GM12878 (cell line): Measurements from ENCODE around the gene ZFP42. TPM values are rescaled to one million over a fixed set of nuclear protein-coding genes. Genes with fewer than 3 reads are reported as not detected.

Experiments used
- ATAC-seq: fragments of 200-7000 bp; cut with Tn5 transposase; 3 replicates; pipeline ENCODE4 v1.9.1; 2020; ENCODE audit warnings: mild to moderate bottlenecking, moderate library complexity
- BruUV-seq: library from RNA; stranded (reverse); fragments of 400-500 nt; replicated peaks from 2 replicates; lab custom pipeline; 2021; lab: Mats Ljungman, UMichigan
- CTCF ChIA-PET: fragments of 300-600 bp; sonication (Branson Sonifier 250); formaldehyde crosslinking; extraction: SDS; loops from one replicate; lab custom pipeline; 2021; ENCODE audit warnings: inconsistent platforms; lab: Yijun Ruan, JAX
- POLR2A ChIA-PET: fragments of 350-600 bp; formaldehyde crosslinking; extraction: SDS; loops from one replicate; lab custom pipeline; 2021; ENCODE audit warnings: inconsistent platforms; lab: Charles Lee
- RAD21 ChIA-PET: fragments of 300-600 bp; sonication (Branson Sonifier 250); formaldehyde crosslinking; loops from one replicate; lab custom pipeline; 2023; ENCODE audit warnings: antibody characterized with exemption; ENCODE audit not compliant: unreplicated experiment; lab: Charles Lee
- SMC1A ChIA-PET: fragments of 300-600 bp; sonication (Branson Sonifier 250); formaldehyde crosslinking; loops from one replicate; lab custom pipeline; 2023; ENCODE audit not compliant: unreplicated experiment, uncharacterized antibody; lab: Charles Lee
- DNase-seq: peaks from one replicate; pipeline ENCODE4 v3.0.0-alpha.2; 2011; ENCODE audit warnings: low read depth, low spot score
- FAIRE-seq: peaks from 3 replicates; lab custom pipeline; 2011; peaks lifted over from hg19 to GRCh38; lab: Jason Lieb, UNC
- H2AFZ ChIP-seq: 2 replicates; pipeline ENCODE4 v1.6.0; 2011; ENCODE audit warnings: low read depth, low read length, control low read depth; ENCODE audit not compliant: control insufficient read depth
- H3K27ac ChIP-seq: 2 replicates; pipeline ENCODE4 v1.5.1; 2011; ENCODE audit warnings: control low read depth; ENCODE audit not compliant: control insufficient read depth, insufficient read depth
- H3K27me3 ChIP-seq, 2 experiments: replicated peaks in 1 of 2; 2 replicates each; pipeline versions ENCODE4 v1.6.0 to v1.6.1; 2011; ENCODE audit warnings: low read length in 1 of 2; ENCODE audit not compliant: control insufficient read depth in 2 of 2, insufficient read depth in 2 of 2
- H3K36me3 ChIP-seq, 2 experiments: 2 replicates each; pipeline ENCODE4 v1.5.1; 2011; ENCODE audit warnings: low read length in 1 of 2; ENCODE audit not compliant: control insufficient read depth in 2 of 2, insufficient read depth in 2 of 2
- H3K4me1 ChIP-seq: 2 replicates; pipeline ENCODE4 v1.6.1; 2011; ENCODE audit warnings: mild to moderate bottlenecking, low read length, moderate library complexity, mixed read lengths; ENCODE audit not compliant: control insufficient read depth, insufficient read depth
- H3K4me2 ChIP-seq: 2 replicates; pipeline ENCODE4 v1.6.0; 2011; ENCODE audit warnings: control low read depth; ENCODE audit not compliant: control insufficient read depth, insufficient read depth
- H3K4me3 ChIP-seq: fragments of 200-600 bp; sonication (generic); 2 replicates; pipeline ENCODE4 v1.5.1; 2016
- H3K79me2 ChIP-seq: 2 replicates; pipeline ENCODE4 v1.6.0; 2011; ENCODE audit warnings: low read length; ENCODE audit not compliant: control insufficient read depth, insufficient read depth
- H3K9ac ChIP-seq: 2 replicates; pipeline ENCODE4 v1.8.0; 2011; ENCODE audit warnings: low read length, control low read depth, mixed read lengths; ENCODE audit not compliant: control insufficient read depth, insufficient read depth
- H3K9me3 ChIP-seq: replicated peaks from 3 replicates; pipeline ENCODE4 v1.5.1; 2011; ENCODE audit warnings: mild to moderate bottlenecking, low read length; ENCODE audit not compliant: control insufficient read depth, insufficient read depth
- H4K20me1 ChIP-seq: 2 replicates; pipeline ENCODE4 v1.6.0; 2011; ENCODE audit not compliant: control insufficient read depth, insufficient read depth
- CREM ChIP-seq: IDR thresholded peaks from 2 replicates; pipeline ENCODE4 v1.6.1; 2014; ENCODE audit warnings: antibody characterized with exemption, low read depth
- PML ChIP-seq: IDR thresholded peaks from 2 replicates; pipeline ENCODE4 v1.6.1; 2012; ENCODE audit warnings: low read length, inconsistent platforms
- RB1 ChIP-seq: fragments of 450-650 bp; formaldehyde crosslinking; IDR thresholded peaks from 2 replicates; pipeline ENCODE4 v1.6.1; 2017; ENCODE audit warnings: mild to moderate bottlenecking, borderline replicate concordance
- SP1 ChIP-seq: IDR thresholded peaks from one replicate; pipeline ENCODE4 v1.6.1; 2011; ENCODE audit warnings: low read depth, low read length
- TCF12 ChIP-seq: IDR thresholded peaks from 2 replicates; pipeline ENCODE4 v1.6.1; 2011; ENCODE audit warnings: low read depth, mild to moderate bottlenecking, low read length
- YY1 ChIP-seq: IDR thresholded peaks from 2 replicates; pipeline ENCODE4 v1.6.1; 2011; ENCODE audit warnings: low read depth, mild to moderate bottlenecking, low read length
- WGBS: methylation state at CpG from one replicate; pipeline ENCODE4 v1.1.6; 2016; ENCODE audit warnings: low lambda C conversion rate; ENCODE audit not compliant: insufficient replicate concordance, insufficient coverage; ENCODE audit errors: missing lambda C conversion rate; 5-methylcytosine and 5-hydroxymethylcytosine counted together
- in situ Hi-C: fragments of 300-500 bp; cut with MboI; formaldehyde crosslinking; loops from 9 replicates; pipeline ENCODE4 v1.14.3; 2018; ENCODE audit warnings: mixed read lengths
- intact Hi-C: fragments of 100-400 bp; cut with micrococcal nuclease; formaldehyde crosslinking; loops from one replicate; pipeline ENCODE4 v1.14.2; 2022; ENCODE audit not compliant: unreplicated experiment
- polyA plus RNA-seq, 11 experiments: library from polyadenylated mRNA; depleted of rRNA in 4 of 11; unstranded in 6 of 11; stranded (reverse) in 5 of 11; fragments of >200 nt; fragmentation: Nextera tagmentation in 4 of 11; fragmentation: Illumina TruSeq in 1 of 11; extraction: Ambion mirVana in 4 of 11; extraction: Trizol in 1 of 11; gene quantifications; 1 replicate in 1 of 11; 2 replicates in 10 of 11; pipeline versions ENCODE4 v1.2.1 to v1.2.3, GENCODE V29; 2011 to 2016; ENCODE audit warnings: inconsistent platforms in 2 of 11, missing spikeins in 2 of 11, low read depth in 1 of 11
- total RNA-seq, 4 experiments: library from RNA; depleted of rRNA in 3 of 4; stranded (reverse); fragments of >200 nt in 3 of 4; fragmentation: Illumina TruSeq in 1 of 4; extraction: Trizol in 1 of 4; gene quantifications; 2 replicates each; pipeline versions ENCODE4 v1.2.1 to v1.2.3, GENCODE V29; 2013 to 2021
- TF ChIP-seq, protein P1 (sequence below): IDR thresholded peaks from 2 replicates; pipeline ENCODE4 v1.6.1; 2012; ENCODE audit warnings: low read depth, low read length, improper control_type of control experiment
- TF ChIP-seq, protein P2 (sequence below): fragments of 450-650 bp; conservative IDR thresholded peaks from 2 replicates; pipeline ENCODE4 v1.6.1; 2017; ENCODE audit warnings: mild to moderate bottlenecking, moderate library complexity
- TF ChIP-seq, protein P3 (sequence below): IDR thresholded peaks from 2 replicates; pipeline ENCODE4 v1.6.1; 2012; ENCODE audit warnings: low read depth, low read length, improper control_type of control experiment

ZFP42 gene
- total and polyA plus RNA-seq, 10 of the 15 experiments (the other 5 are each of a cell fraction or from before 2014, with no cell fraction given): 0.13 TPM; not detected in 9

DNA sequence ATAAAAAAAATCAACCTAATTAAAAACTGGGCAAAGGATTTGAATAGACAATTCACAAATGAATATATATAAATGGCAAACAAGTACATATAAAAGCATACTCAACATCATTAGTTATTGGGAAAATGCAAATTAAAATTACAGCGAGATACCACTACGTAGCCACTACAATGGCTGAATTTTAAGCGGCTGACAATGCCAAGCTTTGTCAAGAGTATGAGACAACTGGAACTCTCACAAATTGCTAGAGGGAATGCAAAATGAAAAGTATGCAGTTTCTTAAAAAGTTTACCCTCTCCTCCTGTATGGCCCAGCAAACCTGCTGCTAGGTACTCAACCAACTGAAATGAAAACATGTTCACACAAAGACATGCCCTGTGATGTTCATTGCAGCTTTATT is 34.8 kb downstream of the ZFP42 start:
- H2AFZ ChIP-seq: no peak overlapping the region
- TF ChIP-seq, protein P1, sequence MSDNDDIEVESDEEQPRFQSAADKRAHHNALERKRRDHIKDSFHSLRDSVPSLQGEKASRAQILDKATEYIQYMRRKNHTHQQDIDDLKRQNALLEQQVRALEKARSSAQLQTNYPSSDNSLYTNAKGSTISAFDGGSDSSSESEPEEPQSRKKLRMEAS: no peak
- no peak for TF ChIP-seq YY1
- TF ChIP-seq RB1: no peak
- no peak for TF ChIP-seq PML
- TF ChIP-seq CREM: no peak
- no peak for TF ChIP-seq TCF12
- POLR2A ChIA-PET: no interaction called here
- BruUV-seq: no TSS peak
- H3K27ac ChIP-seq: no peak overlapping the region
- DNase-seq (no peak), FAIRE-seq (no peak), ATAC-seq (no peak)
- RAD21 ChIA-PET: no interaction called here
- CTCF ChIA-PET: no interaction called here
- no peaks in the 10 kb centered on the region for H3K79me2 ChIP-seq
- H3K27me3 ChIP-seq: no peaks in the 10 kb centered on the region
- H3K4me2 ChIP-seq: no peak overlapping the region
- no peaks in the 10 kb centered on the region; the same call in 2 of the 3 replicates for H3K9me3 ChIP-seq
- SMC1A ChIA-PET: no interaction called here
- intact Hi-C loops: no loop called here
- in situ Hi-C loops: no loop called here
- H3K36me3 ChIP-seq: no peaks in the 10 kb centered on the region
- H3K9ac ChIP-seq: no peak overlapping the region
- no peak overlapping the region for H3K4me3 ChIP-seq
- H4K20me1 ChIP-seq: no peaks in the 10 kb centered on the region
- 90% methylated on average over 3 of the region's 3 CpGs for WGBS
- no peaks in the 10 kb centered on the region for H3K4me1 ChIP-seq

DNA sequence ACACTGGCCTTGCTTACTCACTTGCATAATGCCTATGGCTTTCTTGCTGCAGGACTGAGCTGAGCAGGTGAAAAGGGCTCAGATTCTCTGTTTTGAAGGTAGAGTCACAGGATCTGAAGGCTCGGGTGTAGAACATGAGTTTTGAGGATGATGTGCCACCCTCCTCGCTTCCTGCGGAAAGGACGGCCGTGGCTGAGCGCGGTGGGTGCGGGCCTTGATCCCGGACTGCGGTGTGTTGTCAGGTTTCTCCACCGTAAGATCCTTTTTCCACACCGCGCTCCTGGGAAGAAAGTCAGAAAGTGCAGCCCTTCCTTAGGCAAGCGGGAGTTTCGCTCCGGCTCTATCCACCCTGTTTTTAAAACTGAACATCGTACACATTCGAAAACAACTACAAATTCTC is 36.2 kb downstream of the ZFP42 start:
- ChIA-PET RAD21 (no interaction called here), CTCF (no interaction called here), SMC1A (no interaction called here), POLR2A (no interaction called here)
- in situ Hi-C loops (no loop called here), intact Hi-C loops (no loop called here)
- H3K4me2 ChIP-seq: no peak overlapping the region
- H4K20me1 ChIP-seq: no peaks in the 10 kb centered on the region
- FAIRE-seq: no peak
- no peaks in the 10 kb centered on the region; the same call in 2 of the 3 replicates for H3K9me3 ChIP-seq
- WGBS: 73% methylated on average over 18 of the region's 18 CpGs
- no peak for TF ChIP-seq SP1
- TF ChIP-seq, protein P2, sequence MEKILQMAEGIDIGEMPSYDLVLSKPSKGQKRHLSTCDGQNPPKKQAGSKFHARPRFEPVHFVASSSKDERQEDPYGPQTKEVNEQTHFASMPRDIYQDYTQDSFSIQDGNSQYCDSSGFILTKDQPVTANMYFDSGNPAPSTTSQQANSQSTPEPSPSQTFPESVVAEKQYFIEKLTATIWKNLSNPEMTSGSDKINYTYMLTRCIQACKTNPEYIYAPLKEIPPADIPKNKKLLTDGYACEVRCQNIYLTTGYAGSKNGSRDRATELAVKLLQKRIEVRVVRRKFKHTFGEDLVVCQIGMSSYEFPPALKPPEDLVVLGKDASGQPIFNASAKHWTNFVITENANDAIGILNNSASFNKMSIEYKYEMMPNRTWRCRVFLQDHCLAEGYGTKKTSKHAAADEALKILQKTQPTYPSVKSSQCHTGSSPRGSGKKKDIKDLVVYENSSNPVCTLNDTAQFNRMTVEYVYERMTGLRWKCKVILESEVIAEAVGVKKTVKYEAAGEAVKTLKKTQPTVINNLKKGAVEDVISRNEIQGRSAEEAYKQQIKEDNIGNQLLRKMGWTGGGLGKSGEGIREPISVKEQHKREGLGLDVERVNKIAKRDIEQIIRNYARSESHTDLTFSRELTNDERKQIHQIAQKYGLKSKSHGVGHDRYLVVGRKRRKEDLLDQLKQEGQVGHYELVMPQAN: no peak
- TF ChIP-seq, protein P3, sequence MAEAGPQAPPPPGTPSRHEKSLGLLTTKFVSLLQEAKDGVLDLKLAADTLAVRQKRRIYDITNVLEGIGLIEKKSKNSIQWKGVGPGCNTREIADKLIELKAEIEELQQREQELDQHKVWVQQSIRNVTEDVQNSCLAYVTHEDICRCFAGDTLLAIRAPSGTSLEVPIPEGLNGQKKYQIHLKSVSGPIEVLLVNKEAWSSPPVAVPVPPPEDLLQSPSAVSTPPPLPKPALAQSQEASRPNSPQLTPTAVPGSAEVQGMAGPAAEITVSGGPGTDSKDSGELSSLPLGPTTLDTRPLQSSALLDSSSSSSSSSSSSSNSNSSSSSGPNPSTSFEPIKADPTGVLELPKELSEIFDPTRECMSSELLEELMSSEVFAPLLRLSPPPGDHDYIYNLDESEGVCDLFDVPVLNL: no peak
- H3K4me1 ChIP-seq: no peaks in the 10 kb centered on the region
- H3K79me2 ChIP-seq: no peaks in the 10 kb centered on the region
- BruUV-seq: no TSS peak
- H3K9ac ChIP-seq: no peak overlapping the region
- DNase-seq: no peak
- ATAC-seq: no peak
- H3K4me3 ChIP-seq: no peak overlapping the region
- no peaks in the 10 kb centered on the region for H3K36me3 ChIP-seq
- H2AFZ ChIP-seq: no peak overlapping the region
- no peak overlapping the region for H3K27ac ChIP-seq
- no peaks in the 10 kb centered on the region for H3K27me3 ChIP-seq
